Suppressor macrophage (primary cell): ENCODE measurements around the gene ATF1.
"Not testable (repeated sequence)": the region's sequence is repeated elsewhere in the genome, so short reads cannot be mapped to it uniquely, and the experiment has no call there.

ENCODE experiments used
- DNase-seq, 4 experiments: peaks; one replicate each; pipeline ENCODE4 v3.0.0-alpha.2; 2020 to 2022

ATF1 gene

GRCh38 chr12:50868881-50869280 lies 105.0 kb downstream of the ATF1 start:
- not testable (repeated sequence) for DNase-seq
